ENCODE data around the gene CSNK1E. TPM values are rescaled to one million over a fixed set of nuclear protein-coding genes. Genes with fewer than 3 reads are reported as not detected.

The CSNK1E gene
- total and polyA plus RNA-seq, 9 of the 15 experiments (the other 6 are each of a cell fraction or from before 2014, with no cell fraction given), result 2.7 to 70.0 (median 41.3) TPM

DNA sequence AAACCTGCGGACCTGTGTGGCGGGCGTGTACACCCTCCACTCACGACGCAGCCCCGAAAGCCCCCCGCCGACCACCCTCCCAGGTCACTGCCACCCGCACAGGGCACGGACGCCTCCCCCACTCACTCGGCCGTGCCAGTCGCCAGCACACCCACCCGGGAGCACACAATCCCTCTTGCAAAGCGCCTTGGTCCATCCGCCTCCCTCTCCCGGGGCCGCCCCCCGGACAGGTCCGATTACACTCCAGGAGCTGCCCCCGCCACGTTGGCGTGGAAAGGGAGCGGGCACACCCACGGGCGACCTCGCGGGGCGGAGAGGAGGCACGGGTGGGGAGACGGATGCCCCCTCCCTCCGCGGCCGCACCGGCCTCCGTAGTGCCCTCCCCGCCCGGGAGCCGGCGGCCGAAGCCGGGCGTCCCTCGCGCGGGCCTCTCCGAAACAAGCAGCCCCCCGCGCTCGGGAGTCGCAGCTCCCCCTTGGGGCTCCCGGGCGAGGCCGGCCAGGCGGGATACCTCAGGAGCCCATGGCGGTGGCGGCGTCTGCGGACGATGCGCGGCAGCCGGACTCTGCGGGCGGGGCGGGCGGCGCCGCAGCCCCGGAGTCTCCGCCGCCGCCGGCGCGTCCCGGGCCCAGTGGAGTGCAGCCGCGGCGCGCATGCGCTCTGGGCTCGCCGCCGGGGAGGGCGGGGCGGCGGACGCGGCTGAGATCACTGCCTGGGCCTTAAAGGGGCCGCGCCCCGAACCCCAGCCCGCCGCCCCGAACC is 44.7 kb downstream of the CSNK1E start, which contains the start of gene TMEM184B (continued):
- TF ChIP-seq SAFB (IDR thresholded peaks at IDR 0.05; ENCODE audit: borderline replicate concordance, low read depth, low read length) (peak; percentile 78), RB1 (IDR thresholded peaks at IDR 0.05; ENCODE audit: low read depth) (0 out of 2 replicates have a peak, but pooled peaks have one; percentile 40), RBM39 (optimal IDR thresholded peaks at IDR 0.05; ENCODE audit: low read depth, low read length) (no peak), SIN3B (IDR thresholded peaks at IDR 0.05; ENCODE audit: low read depth) (peak; percentile 45; the same call in 1 of the 2 replicates), YY1 (IDR thresholded peaks at IDR 0.05; ENCODE audit: borderline replicate concordance in 1 of 3, control insufficient read depth in 1 of 3, extremely low read depth in 1 of 3, insufficient read depth in 3 of 3, insufficient read length in 1 of 3, insufficient replicate concordance in 2 of 3, low read depth in 1 of 3, low read length in 2 of 3) (peak in 1 of 3 experiments; percentile 10), MAZ (CRISPR knock-in tag; conservative IDR thresholded peaks at IDR 0.05 in 1 of 2, IDR thresholded peaks at IDR 0.05 in 1 of 2) (peak in 1 of 2 experiments; percentile 65; a peak in 2 of 4 replicates), FOS (IDR thresholded peaks at IDR 0.05; ENCODE audit: extremely low read depth, insufficient read length) (no peak), PHF8 (IDR thresholded peaks at IDR 0.05; ENCODE audit: borderline replicate concordance, low read length) (peak; percentile 73; the same call in 1 of the 2 replicates), ZBTB40 (IDR thresholded peaks at IDR 0.05) (peak; percentile 41; the same call in 1 of the 2 replicates), ZBTB40 (CRISPR knock-in tag; IDR thresholded peaks at IDR 0.05) (no peak), HNRNPL (IDR thresholded peaks at IDR 0.05; ENCODE audit: low read depth, low read length) (0 out of 2 replicates have a peak, but pooled peaks have one; percentile 33), SMAD4 (CRISPR knock-in tag; conservative IDR thresholded peaks at IDR 0.05) (peak; percentile 51; the same call in 1 of the 2 replicates), TEAD4 (IDR thresholded peaks at IDR 0.05; ENCODE audit: low read length) (no peak), TEAD4 (CRISPR knock-in tag; IDR thresholded peaks at IDR 0.05; ENCODE audit: borderline replicate concordance) (no peak)
